Non-pigmented ciliary epithelial cell (primary cell): Measurements from ENCODE around the gene TNPO3.
A peak's percentile ranks its signal among the peaks of the same experiment; 100 is the strongest.
"Not testable (repeated sequence)": the region's sequence is repeated elsewhere in the genome, so short reads cannot be mapped to it uniquely, and the experiment has no call there.

Source experiments
- DNase-seq: peaks from one replicate; pipeline ENCODE4 v3.0.0-alpha.2; 2010; ENCODE audit warnings: low read depth

Gene TNPO3

GRCh38 chr7:129014501-129015101 is 40.3 kb downstream of the TNPO3 start:
- DNase-seq, result no peak

GRCh38 chr7:129013048-129013724 is 41.7 kb downstream of the TNPO3 start:
- DNase-seq, result no peak

- no peak for DNase-seq
Measured at GRCh38 chr7:129012641-129013040, 42.3 kb downstream of the TNPO3 start.

- no peak for DNase-seq
Measured at GRCh38 chr7:129010075-129010474, 44.8 kb downstream of the TNPO3 start.

- no peak for DNase-seq
Measured at GRCh38 chr7:129009437-129009836, 45.5 kb downstream of the TNPO3 start.

- no peak for DNase-seq
Measured at GRCh38 chr7:129008645-129009414, 46.1 kb downstream of the TNPO3 start.

GRCh38 chr7:129007572-129007971 is 47.3 kb downstream of the TNPO3 start:
- no peak for DNase-seq

- DNase-seq, result peak; percentile 2
Measured at GRCh38 chr7:129006636-129007414, 48.1 kb downstream of the TNPO3 start.

GRCh38 chr7:129005186-129005585 is 49.7 kb downstream of the TNPO3 start:
- DNase-seq, result no peak

GRCh38 chr7:128997181-128997580 is 57.7 kb downstream of the TNPO3 start:
- no peak for DNase-seq

- DNase-seq, result not testable (repeated sequence)
Measured at GRCh38 chr7:128994560-128994959, 60.4 kb downstream of the TNPO3 start.

- DNase-seq, result no peak
Measured at GRCh38 chr7:128993419-128993818, 61.5 kb downstream of the TNPO3 start.

GRCh38 chr7:128989961-128990360 is 65.0 kb downstream of the TNPO3 start:
- DNase-seq, result no peak

GRCh38 chr7:128988372-128988771 is 66.5 kb downstream of the TNPO3 start:
- DNase-seq, result no peak

GRCh38 chr7:128986609-128987008 is 68.3 kb downstream of the TNPO3 start:
- DNase-seq, result no peak

GRCh38 chr7:128985660-128986059 is 69.3 kb downstream of the TNPO3 start:
- DNase-seq, result no peak

- no peak for DNase-seq
Measured at GRCh38 chr7:128982105-128982504, 72.8 kb downstream of the TNPO3 start.

GRCh38 chr7:128974241-128974934 is 80.5 kb downstream of the TNPO3 start:
- DNase-seq, result peak; percentile 13

- no peak for DNase-seq
Measured at GRCh38 chr7:128968624-128969023, 86.3 kb downstream of the TNPO3 start.

GRCh38 chr7:128963327-128963757 is 91.6 kb downstream of the TNPO3 start:
- peak; percentile 6 for DNase-seq

- DNase-seq, result peak; percentile 8
Measured at GRCh38 chr7:128962899-128963298, 92.0 kb downstream of the TNPO3 start.
